ENCODE measurements around the gene MPC1.
A peak's percentile ranks its signal among the peaks of the same experiment; 100 is the strongest.

Gene MPC1

DNA sequence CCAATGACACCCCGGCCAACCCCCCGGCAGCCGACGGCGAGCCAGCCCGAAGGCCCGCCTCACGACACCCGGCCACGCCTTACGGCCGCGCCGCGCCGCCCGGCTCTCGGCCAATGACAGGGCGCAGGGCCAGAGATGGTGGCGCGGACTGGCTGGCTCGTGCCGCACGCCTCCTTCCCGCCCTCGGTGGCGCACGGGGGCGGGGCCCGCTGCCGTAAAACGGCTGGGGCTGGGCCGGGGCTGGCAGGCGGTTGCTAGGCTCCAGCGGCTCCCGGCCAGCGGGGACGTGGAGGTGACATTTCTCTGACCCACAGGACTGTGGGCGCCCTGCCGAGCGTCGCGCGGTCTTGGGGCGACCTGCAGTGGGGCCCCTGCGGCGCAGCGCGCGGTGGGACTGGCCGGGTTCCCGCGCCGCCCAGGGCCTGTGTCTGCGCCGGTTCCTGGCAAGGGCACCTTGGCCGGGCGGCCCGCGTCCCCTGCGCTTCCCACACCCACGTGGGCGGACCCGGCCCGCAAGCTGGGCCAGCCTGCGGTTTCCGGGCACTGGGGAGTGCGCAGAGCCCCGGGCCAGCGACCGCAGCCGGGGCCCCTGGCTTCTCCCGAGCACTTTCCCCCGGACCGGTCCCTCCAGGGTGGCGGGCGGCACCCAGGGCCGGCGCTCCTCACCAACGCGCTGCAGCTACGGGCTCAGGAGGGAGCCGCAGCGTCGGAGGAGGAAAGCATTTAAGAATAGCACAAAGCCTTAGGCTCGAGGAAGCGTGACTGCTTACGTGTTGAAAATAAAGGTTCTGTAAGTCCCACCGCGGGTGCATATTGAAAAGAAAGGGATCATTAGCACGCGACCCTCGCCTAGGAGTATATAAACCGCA lies at the start of gene MPC1:
Gene MPC1, minus strand, starts transcription at position 8 of the 869 bp plus-strand sequence. CDS start 64 bp downstream, outside the sequence.
- DNase-seq: peak; percentile 98

DNA sequence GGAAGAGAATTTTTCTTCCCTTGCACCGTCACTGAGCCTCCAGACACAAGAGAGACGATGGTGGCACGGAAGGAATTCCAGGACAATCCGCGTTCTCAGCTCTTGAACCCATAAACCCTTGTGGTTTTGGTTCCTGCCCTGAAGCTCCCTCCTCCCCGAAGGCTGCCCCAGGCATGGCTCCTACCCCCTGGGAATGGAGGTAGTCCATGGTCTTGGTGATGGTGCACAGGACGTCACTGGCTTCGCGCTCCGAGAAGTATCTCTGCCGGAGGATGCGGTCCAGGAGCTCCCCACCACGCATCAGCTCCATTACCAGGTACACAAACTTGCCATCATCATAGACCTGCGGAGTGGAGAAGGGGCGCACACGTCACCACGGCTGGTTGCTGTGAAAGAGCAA lies 47.5 kb upstream of the MPC1 start:
- DNase-seq: no peak

DNA sequence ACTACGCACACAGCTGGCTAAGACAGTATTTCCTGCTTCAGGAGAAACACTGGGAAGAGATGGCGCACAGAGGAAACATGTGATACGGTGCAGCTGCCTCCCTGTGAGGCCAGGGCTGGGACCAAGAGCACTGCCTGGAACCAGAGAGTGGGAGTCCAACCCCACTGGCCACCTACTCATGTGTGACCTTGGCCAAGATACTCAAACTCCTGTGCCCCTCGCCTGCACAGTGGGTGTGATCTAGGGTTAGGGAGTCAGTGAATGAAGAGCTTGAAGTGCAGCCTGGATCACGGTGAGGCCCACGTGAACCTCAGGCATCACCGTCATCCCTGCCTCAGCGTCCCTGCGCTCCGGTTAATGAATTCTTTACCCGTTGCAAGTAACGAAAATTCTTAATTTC lies 41.7 kb upstream of the MPC1 start:
- DNase-seq: no peak

DNA sequence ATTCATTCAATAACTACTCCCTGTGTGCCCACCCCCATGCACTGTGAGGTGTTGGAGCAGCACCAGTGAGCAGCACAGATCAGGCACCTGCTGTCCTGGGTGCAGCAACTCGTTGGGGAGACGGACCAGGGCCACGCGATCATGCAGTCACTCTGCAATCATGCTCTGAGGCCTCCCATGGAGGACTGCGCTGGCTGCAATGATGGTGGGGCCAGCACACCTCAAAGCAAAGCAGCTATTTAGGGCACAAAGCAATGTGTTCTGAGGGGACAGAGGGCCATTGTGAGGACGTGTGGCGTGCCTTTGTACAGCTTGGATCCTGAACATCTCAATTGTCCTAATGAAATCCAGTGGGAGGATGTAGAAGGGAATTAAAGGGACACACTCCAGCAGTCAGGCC lies 41.0 kb upstream of the MPC1 start:
- no peak for DNase-seq

- no peak for DNase-seq
Measured at GRCh38 chr6:166423051-166423745, 40.5 kb upstream of the MPC1 start.

GRCh38 chr6:166422201-166422940 lies 39.6 kb upstream of the MPC1 start:
- no peak for DNase-seq

GRCh38 chr6:166420351-166420750 lies 37.6 kb upstream of the MPC1 start:
- no peak for DNase-seq

DNA sequence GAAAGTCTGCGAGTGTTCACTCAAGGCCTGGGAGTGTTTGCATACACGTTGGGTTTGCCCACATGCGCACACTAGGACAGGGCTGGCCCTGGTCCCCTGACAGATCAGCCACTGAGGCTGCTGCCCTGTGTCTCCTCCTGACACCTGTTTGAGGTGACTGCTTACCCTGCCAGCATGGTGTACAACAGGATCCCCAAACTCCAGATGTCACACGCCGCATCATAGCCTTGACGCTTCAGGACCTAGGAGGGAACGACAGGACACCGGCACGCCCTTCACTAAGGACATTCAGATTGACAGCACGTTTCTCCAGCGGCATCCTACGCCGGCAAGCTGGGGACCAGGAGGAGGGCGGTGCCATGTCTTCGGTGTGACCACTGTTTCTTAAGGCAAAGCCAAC lies 37.0 kb upstream of the MPC1 start:
- DNase-seq: no peak

GRCh38 chr6:166419286-166419685 lies 36.5 kb upstream of the MPC1 start:
- DNase-seq: peak; percentile 84

DNA sequence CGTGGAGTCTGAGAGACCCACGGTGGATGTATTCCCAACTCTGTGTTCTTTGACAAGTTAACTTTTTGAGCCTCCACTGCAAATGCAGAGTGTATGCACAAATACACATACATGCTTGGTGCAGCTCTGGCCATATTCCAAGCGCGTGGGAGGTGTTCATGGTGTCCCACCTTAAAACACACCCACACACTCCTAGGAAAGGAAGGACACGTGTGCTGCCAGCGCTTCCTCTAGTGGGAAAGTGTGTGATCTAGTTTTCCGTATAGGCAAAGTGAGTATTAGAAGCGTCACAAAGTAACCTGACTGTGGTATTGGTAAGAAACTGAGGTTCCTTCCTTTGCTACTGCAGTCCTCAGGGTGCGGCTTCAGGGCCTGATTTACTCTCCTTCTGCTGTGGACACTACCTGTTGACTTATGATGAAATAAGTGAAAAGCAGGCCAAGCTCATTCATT lies 36.0 kb upstream of the MPC1 start:
- peak; percentile 31 for DNase-seq

- peak; percentile 85 for DNase-seq
Measured at GRCh38 chr6:166417285-166417691, 34.5 kb upstream of the MPC1 start.

- no peak for DNase-seq
Measured at GRCh38 chr6:166415833-166416347, 33.1 kb upstream of the MPC1 start.

DNA sequence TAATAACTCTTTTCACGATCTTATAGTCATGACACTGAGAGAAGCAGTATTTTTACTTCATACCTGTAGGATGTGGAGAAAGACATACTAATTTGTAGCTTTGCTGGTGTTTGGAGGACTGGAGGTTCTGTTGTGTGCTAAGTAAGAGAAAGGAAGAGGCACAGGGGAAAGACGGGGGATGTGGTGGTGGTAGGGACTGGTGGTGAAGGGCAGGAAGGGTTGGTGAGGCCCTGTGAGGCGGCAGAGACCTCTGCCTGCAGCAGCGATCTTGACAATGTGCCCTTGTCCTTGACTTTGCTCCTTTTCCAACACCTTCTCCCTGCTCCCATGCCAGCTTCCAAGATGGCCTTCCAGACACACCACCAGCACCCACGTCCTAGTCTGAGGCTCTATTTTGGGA lies 32.6 kb upstream of the MPC1 start:
- DNase-seq: peak; percentile 62

- DNase-seq: no peak
Measured at GRCh38 chr6:166413491-166413951, 30.8 kb upstream of the MPC1 start.

- DNase-seq: no peak
Measured at GRCh38 chr6:166412911-166413384, 30.2 kb upstream of the MPC1 start.

GRCh38 chr6:166412156-166412910 lies 29.6 kb upstream of the MPC1 start:
- no peak for DNase-seq

DNA sequence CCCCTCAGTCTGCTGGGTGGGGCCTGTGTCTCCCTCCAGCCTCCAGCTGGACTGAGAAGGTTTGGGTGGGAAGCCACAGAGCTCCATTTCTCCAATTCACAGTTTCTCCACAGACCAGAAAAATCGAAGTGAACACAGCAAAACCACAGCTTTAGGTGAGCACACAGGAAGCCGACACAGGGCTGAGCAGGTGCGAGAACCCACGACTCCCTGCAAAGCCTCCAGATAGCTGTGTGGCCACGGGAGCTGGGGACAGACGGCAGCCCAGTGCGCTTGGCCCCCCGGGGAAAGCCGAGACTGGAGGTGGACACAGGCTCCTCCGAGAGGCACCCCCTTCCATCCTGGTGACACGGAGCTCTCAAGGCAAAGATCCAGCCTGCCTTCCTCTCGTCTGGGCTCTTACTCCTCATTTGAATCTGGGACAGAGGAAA lies 29.0 kb upstream of the MPC1 start:
- peak; percentile 32 for DNase-seq

- no peak for DNase-seq
Measured at GRCh38 chr6:166411271-166411670, 28.5 kb upstream of the MPC1 start.

GRCh38 chr6:166410426-166410935 lies 27.7 kb upstream of the MPC1 start:
- DNase-seq: no peak

DNA sequence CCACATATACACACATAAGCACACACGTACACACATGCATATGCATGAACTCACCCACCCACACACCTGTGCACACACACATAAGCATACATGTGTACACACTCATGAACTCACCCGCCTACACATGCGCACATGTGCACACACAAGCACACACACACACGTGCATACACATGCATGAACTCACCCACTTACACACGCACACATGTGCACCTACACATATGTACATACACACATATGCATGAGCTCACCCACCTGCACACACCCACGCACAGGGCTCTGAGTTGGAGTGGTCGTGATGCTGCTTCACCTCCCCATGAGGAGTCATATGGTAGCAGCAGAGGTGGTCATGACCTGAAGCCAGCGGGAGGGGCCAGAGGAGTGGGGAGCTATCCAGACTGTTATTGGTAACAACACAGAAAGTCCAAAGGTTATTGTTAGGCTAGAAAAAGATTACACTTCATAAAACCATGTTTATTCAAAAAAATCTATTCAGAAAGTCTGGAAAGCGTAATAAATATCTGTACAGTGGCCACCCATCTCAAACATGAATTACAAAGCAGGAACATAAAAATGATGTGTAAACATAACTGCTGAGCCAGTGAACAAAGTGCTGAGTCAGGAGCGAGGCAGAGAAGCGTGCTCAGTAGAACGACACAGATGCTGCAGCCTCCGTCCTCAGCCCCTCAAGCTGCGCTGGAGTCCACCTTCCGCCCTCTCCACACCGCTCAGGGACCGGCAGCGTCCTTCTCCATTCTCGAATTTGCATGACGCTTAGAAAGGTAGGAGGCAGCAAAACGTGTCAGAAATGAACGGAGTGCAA lies 26.4 kb upstream of the MPC1 start:
- DNase-seq: no peak

DNA sequence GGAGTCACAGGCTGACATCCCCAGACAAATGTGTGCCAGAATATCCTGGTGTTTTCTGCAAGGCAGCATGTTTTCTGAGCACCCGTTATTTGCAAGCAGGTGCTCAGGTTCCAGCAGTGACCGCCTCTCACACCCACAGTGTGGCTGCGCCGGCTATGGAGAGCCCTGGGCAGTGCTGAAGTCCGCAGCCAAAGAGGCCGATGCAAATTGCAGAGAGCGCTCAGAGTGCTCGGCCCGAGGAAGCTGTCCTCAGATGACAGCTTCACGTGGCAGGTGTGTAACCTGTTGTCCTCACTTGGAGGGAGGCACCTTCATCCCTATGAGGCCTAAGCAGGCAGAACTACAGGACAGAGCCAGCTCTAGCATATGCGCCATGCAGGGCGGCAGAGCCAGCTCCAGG lies 23.5 kb upstream of the MPC1 start:
- no peak for DNase-seq

Data from activated CD4-positive, alpha-beta T cell treated with anti-CD3 and anti-CD28 coated beads, Interleukin-10, Interleukin-2, amounts not matched to agents 100 ng/mL and 50 ng/mL, durations not matched to agents 16 hours and 8 hours (primary cell).